ENCODE measurements around the gene MMP3. TPM values are rescaled to one million over a fixed set of nuclear protein-coding genes. Genes with fewer than 3 reads are reported as not detected.

Gene MMP3
- total RNA-seq, 1 donor from 2014 or later, result not detected

GRCh38 chr11:102798012-102798746 is 45.2 kb downstream of the MMP3 start, which contains the start of gene MMP1:
Gene MMP1, minus strand, starts transcription at chr11:102798160. Its CDS starts 68 bp downstream, at chr11:102798092.
- Histone ChIP-seq H2AFZ (ENCODE audit: low read depth, low read length) (no peak within 1 kb of the TSS), H3K36me3 (ENCODE audit: insufficient read depth, low read length) (no peaks in the 10 kb centered on the region), H4K20me1 (ENCODE audit: insufficient read depth, low read length) (no peaks in the 10 kb centered on the region), H3K27me3 (ENCODE audit: insufficient read depth, low read length) (no peaks in the 10 kb centered on the region), H3K4me2 (ENCODE audit: low read length) (peak within 1 kb of the TSS; percentile 22), H3K27ac (ENCODE audit: low read depth, low read length) (no peak within 1 kb of the TSS), H3K9ac (ENCODE audit: low read length) (no peak within 1 kb of the TSS), H3K4me3 (ENCODE audit: insufficient read depth, low read depth, low read length) (no peak within 1 kb of the TSS), H3K9me3 (ENCODE audit: insufficient read depth, low read depth, low read length) (no peaks in the 10 kb centered on the region), H3K79me2 (ENCODE audit: insufficient read depth, low read length) (no peaks in the 10 kb centered on the region), H3K4me1 (ENCODE audit: insufficient read depth, low read length) (peaks cover 9% of the 10 kb centered on the region)
- TF ChIP-seq EZH2 (IDR thresholded peaks at IDR 0.05; ENCODE audit: insufficient read depth, low read length) (no peak), CTCF (IDR thresholded peaks at IDR 0.05; ENCODE audit: insufficient read depth, low read depth, low read length) (no peak)
- Mint-ChIP-seq H3K4me1 (ENCODE audit: low read depth, unreplicated experiment) (peaks cover 12% of the 10 kb centered on the region), H3K27ac (ENCODE audit: unreplicated experiment) (no peak within 1 kb of the TSS), H3K36me3 (ENCODE audit: low read depth, unreplicated experiment) (no peaks in the 10 kb centered on the region), H3K4me3 (ENCODE audit: unreplicated experiment) (no peak within 1 kb of the TSS), H3K27me3 (ENCODE audit: low read depth, unreplicated experiment) (no peaks in the 10 kb centered on the region), H3K9me3 (ENCODE audit: unreplicated experiment) (no peaks in the 10 kb centered on the region)
- DNase-seq (ENCODE audit: low read depth) (peak; percentile 76), FAIRE-seq (peak; percentile 82)

GRCh38 chr11:102794382-102794781 is 49.0 kb downstream of the MMP3 start:
- H3K9me3 Mint-ChIP-seq (ENCODE audit: unreplicated experiment), result no peaks in the 10 kb centered on the region
- Histone ChIP-seq H4K20me1 (ENCODE audit: insufficient read depth, low read length) (no peaks in the 10 kb centered on the region), H3K36me3 (ENCODE audit: insufficient read depth, low read length) (no peaks in the 10 kb centered on the region), H3K9ac (ENCODE audit: low read length) (no peak overlapping the region), H2AFZ (ENCODE audit: low read depth, low read length) (no peak overlapping the region), H3K79me2 (ENCODE audit: insufficient read depth, low read length) (no peaks in the 10 kb centered on the region), H3K27me3 (ENCODE audit: insufficient read depth, low read length) (no peaks in the 10 kb centered on the region), H3K4me1 (ENCODE audit: insufficient read depth, low read length) (peaks cover 9% of the 10 kb centered on the region), H3K4me2 (ENCODE audit: low read length) (no peak overlapping the region), H3K4me3 (ENCODE audit: insufficient read depth, low read depth, low read length) (no peak overlapping the region), H3K27ac (ENCODE audit: low read depth, low read length) (no peak overlapping the region), H3K9me3 (ENCODE audit: insufficient read depth, low read depth, low read length) (no peaks in the 10 kb centered on the region)
- DNase-seq (ENCODE audit: low read depth) (no peak), FAIRE-seq (no peak)
- H3K4me3 Mint-ChIP-seq (ENCODE audit: unreplicated experiment), result no peak overlapping the region
- no peaks in the 10 kb centered on the region for H3K36me3 Mint-ChIP-seq (ENCODE audit: low read depth, unreplicated experiment)
- H3K27me3 Mint-ChIP-seq (ENCODE audit: low read depth, unreplicated experiment), result no peaks in the 10 kb centered on the region
- H3K27ac Mint-ChIP-seq (ENCODE audit: unreplicated experiment), result no peak overlapping the region
- peaks cover 14% of the 10 kb centered on the region for H3K4me1 Mint-ChIP-seq (ENCODE audit: low read depth, unreplicated experiment)
- no peak for TF ChIP-seq EZH2 (IDR thresholded peaks at IDR 0.05; ENCODE audit: insufficient read depth, low read length)
- TF ChIP-seq CTCF (IDR thresholded peaks at IDR 0.05; ENCODE audit: insufficient read depth, low read depth, low read length), result peak; percentile 30

GRCh38 chr11:102793677-102794290 is 49.6 kb downstream of the MMP3 start:
- Mint-ChIP-seq H3K4me3 (ENCODE audit: unreplicated experiment) (no peak overlapping the region), H3K9me3 (ENCODE audit: unreplicated experiment) (no peaks in the 10 kb centered on the region), H3K27ac (ENCODE audit: unreplicated experiment) (peak overlapping the region; percentile 66), H3K27me3 (ENCODE audit: low read depth, unreplicated experiment) (no peaks in the 10 kb centered on the region), H3K36me3 (ENCODE audit: low read depth, unreplicated experiment) (no peaks in the 10 kb centered on the region), H3K4me1 (ENCODE audit: low read depth, unreplicated experiment) (peaks cover 14% of the 10 kb centered on the region)
- Histone ChIP-seq H3K27me3 (ENCODE audit: insufficient read depth, low read length) (no peaks in the 10 kb centered on the region), H4K20me1 (ENCODE audit: insufficient read depth, low read length) (no peaks in the 10 kb centered on the region), H3K27ac (ENCODE audit: low read depth, low read length) (no peak overlapping the region), H2AFZ (ENCODE audit: low read depth, low read length) (no peak overlapping the region), H3K9me3 (ENCODE audit: insufficient read depth, low read depth, low read length) (no peaks in the 10 kb centered on the region), H3K79me2 (ENCODE audit: insufficient read depth, low read length) (no peaks in the 10 kb centered on the region), H3K36me3 (ENCODE audit: insufficient read depth, low read length) (no peaks in the 10 kb centered on the region), H3K9ac (ENCODE audit: low read length) (no peak overlapping the region), H3K4me2 (ENCODE audit: low read length) (no peak overlapping the region), H3K4me1 (ENCODE audit: insufficient read depth, low read length) (peaks cover 9% of the 10 kb centered on the region), H3K4me3 (ENCODE audit: insufficient read depth, low read depth, low read length) (no peak overlapping the region)
- no peak for DNase-seq (ENCODE audit: low read depth)
- FAIRE-seq, result no peak
- TF ChIP-seq CTCF (IDR thresholded peaks at IDR 0.05; ENCODE audit: insufficient read depth, low read depth, low read length), result no peak
- no peak for TF ChIP-seq EZH2 (IDR thresholded peaks at IDR 0.05; ENCODE audit: insufficient read depth, low read length)
